ENCODE data around the gene ASH1L.
"Not testable (repeated sequence)": the region's sequence is repeated elsewhere in the genome, so short reads cannot be mapped to it uniquely, and the experiment has no call there.

ASH1L gene

DNA sequence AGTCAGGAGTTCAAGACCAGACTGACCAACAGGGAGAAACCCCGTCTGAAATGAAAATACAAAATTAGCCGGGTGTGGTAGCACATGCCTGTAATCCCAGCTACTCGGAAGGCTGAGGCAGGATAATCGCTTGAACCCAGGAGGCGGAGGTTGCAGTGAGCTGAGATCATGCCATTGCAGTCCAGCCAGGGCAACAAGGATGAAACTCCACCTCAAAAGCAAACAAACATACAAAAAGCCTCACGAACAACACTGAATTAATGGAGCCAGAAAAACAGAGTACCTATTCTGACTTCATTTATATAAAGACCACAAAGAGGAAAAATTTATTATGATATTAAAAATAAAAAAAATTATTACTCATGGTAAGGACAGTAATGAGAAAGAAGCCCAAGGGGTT is 75.7 kb downstream of the ASH1L start:
- H3K4me1 Mint-ChIP-seq (ENCODE audit: low read depth); H3K27ac Mint-ChIP-seq; H3K36me3 Mint-ChIP-seq; H3K4me3 Mint-ChIP-seq; H3K27me3 Mint-ChIP-seq; H3K9me3 Mint-ChIP-seq (ENCODE audit: low read depth): not testable (repeated sequence)

GRCh38 chr1:155485945-155486344 is 76.7 kb downstream of the ASH1L start:
- Mint-ChIP-seq H3K4me1 (ENCODE audit: low read depth) (peaks cover 8% of the 10 kb centered on the region), H3K4me3 (no peak overlapping the region), H3K27ac (peak overlapping the region; percentile 0), H3K9me3 (ENCODE audit: low read depth) (no peaks in the 10 kb centered on the region), H3K27me3 (no peaks in the 10 kb centered on the region), H3K36me3 (peaks cover 6% of the 10 kb centered on the region)

GRCh38 chr1:155485222-155485621 is 77.4 kb downstream of the ASH1L start:
- no peaks in the 10 kb centered on the region for H3K9me3 Mint-ChIP-seq (ENCODE audit: low read depth)
- H3K27me3 Mint-ChIP-seq = no peaks in the 10 kb centered on the region
- peaks cover 8% of the 10 kb centered on the region for H3K4me1 Mint-ChIP-seq (ENCODE audit: low read depth)
- H3K4me3 Mint-ChIP-seq = no peak overlapping the region
- H3K27ac Mint-ChIP-seq = no peak overlapping the region
- H3K36me3 Mint-ChIP-seq = peaks cover 10% of the 10 kb centered on the region

DNA sequence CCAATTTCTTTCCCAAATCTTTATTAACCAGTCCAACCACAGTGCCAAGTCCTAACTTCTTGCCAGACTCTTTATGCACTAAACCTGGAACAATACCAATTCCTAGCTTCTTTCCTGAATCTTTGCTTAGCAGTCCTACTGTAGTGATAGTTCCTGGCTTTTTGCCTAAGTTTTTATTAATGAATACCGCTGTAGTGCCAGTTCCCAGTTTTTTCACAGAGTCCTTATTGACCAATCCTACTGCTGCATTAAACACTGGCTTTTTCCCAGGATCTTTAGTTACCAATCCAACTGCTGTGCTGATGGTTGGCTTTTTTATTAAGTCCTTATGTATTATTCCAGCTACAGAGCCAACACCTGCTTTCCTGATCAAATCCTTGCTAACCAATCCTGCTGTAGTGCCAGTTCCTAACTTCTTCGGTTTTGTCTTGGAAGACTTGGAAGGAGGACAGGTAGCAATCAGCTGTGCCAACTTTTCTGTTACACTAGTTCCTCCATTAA is 80.8 kb downstream of the ASH1L start:
- Mint-ChIP-seq H3K4me1 (ENCODE audit: low read depth) (peaks cover 19% of the 10 kb centered on the region), H3K4me3 (no peak overlapping the region), H3K27ac (no peak overlapping the region), H3K36me3 (peaks cover 25% of the 10 kb centered on the region), H3K27me3 (no peaks in the 10 kb centered on the region), H3K9me3 (ENCODE audit: low read depth) (no peaks in the 10 kb centered on the region)

DNA sequence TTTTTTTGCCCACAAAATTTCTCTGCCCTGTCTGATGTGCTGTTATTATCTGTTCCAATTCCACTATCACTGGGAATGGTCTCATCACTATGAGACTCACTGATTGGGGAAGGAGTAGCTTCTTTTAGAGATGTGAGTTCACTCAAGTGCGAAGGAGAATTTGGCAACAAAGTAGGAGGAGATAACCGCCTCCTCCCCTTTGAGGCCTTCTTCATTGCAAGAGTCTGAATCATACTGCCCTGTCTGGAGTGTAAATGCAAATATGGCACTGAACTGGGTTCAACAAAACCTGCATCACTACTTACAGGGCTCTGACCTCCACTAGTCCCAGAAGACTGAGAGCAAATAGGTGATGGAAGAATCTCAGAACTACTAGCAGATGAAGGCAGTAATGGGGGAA is 83.4 kb downstream of the ASH1L start:
- no peak overlapping the region for H3K4me3 Mint-ChIP-seq
- no peaks in the 10 kb centered on the region for H3K9me3 Mint-ChIP-seq (ENCODE audit: low read depth)
- H3K27me3 Mint-ChIP-seq = no peaks in the 10 kb centered on the region
- peaks cover 28% of the 10 kb centered on the region for H3K36me3 Mint-ChIP-seq
- peaks cover 20% of the 10 kb centered on the region for H3K4me1 Mint-ChIP-seq (ENCODE audit: low read depth)
- no peak overlapping the region for H3K27ac Mint-ChIP-seq

- H3K27ac Mint-ChIP-seq = no peak overlapping the region
- no peaks in the 10 kb centered on the region for H3K9me3 Mint-ChIP-seq (ENCODE audit: low read depth)
- peaks cover 28% of the 10 kb centered on the region for H3K36me3 Mint-ChIP-seq
- H3K27me3 Mint-ChIP-seq = no peaks in the 10 kb centered on the region
- H3K4me1 Mint-ChIP-seq (ENCODE audit: low read depth) = peaks cover 20% of the 10 kb centered on the region
- no peak overlapping the region for H3K4me3 Mint-ChIP-seq
Measured at GRCh38 chr1:155478270-155478852, 84.2 kb downstream of the ASH1L start.

DNA sequence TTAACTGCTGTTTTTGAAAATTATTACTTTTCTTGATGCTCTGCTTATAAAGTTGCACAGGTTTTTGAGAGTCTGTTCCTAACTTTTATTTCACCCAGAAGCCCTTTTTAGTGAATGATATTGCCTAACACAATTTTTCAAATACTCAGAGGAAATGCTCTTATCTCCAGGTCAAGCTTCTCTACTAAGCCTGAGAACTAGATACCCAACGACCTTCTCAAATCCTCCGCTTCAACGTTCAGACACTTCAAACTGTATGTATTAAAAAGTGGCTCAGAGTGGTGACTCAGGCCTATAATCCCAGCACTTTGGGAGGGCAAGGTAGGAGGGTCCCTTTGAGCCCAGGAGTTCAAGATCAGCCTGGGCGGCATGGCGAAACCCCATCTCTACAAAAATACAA is 88.5 kb downstream of the ASH1L start:
- peaks cover 28% of the 10 kb centered on the region for H3K36me3 Mint-ChIP-seq
- H3K4me3 Mint-ChIP-seq = no peak overlapping the region
- peaks cover 11% of the 10 kb centered on the region for H3K9me3 Mint-ChIP-seq (ENCODE audit: low read depth)

DNA sequence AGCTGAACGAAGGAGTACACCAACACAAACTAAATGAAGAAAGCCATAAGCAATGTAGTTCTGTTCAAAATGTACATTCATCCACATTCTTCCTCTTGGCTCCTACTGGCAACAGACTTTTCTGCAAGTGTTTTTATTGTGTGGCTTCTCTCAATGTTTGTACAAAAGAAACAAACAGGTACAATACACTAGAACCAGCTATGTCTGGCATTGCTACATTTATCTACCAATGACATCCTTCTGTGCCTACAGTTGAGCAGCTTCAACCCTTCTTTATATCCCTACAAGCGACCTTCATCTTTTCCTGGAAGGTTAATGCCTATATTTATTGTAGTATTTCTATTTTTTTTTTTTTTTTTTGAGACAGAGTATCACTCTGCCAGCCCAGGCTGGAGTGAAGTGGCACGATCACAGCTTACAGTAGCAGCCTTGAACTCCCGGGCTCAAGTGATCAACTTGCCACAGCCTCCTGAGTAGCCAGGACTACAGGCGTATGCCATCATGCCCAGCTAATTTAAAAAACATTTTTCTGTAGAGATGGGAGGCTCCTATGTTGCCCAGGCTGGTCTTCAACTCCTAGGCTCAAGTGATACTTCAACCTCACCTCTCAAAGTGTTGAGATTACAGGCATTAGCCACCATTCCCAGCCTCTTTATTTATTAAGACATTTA is 89.3 kb downstream of the ASH1L start:
- Mint-ChIP-seq H3K27ac (no peak overlapping the region), H3K27me3 (no peaks in the 10 kb centered on the region), H3K36me3 (peaks cover 24% of the 10 kb centered on the region), H3K9me3 (ENCODE audit: low read depth) (peaks cover 11% of the 10 kb centered on the region), H3K4me1 (ENCODE audit: low read depth) (peaks cover 31% of the 10 kb centered on the region), H3K4me3 (no peak overlapping the region)

More for the DNA sequence above, 88.5 kb downstream of the ASH1L start:
- Mint-ChIP-seq H3K27me3 (no peaks in the 10 kb centered on the region), H3K27ac (no peak overlapping the region), H3K4me1 (ENCODE audit: low read depth) (peaks cover 30% of the 10 kb centered on the region)

DNA sequence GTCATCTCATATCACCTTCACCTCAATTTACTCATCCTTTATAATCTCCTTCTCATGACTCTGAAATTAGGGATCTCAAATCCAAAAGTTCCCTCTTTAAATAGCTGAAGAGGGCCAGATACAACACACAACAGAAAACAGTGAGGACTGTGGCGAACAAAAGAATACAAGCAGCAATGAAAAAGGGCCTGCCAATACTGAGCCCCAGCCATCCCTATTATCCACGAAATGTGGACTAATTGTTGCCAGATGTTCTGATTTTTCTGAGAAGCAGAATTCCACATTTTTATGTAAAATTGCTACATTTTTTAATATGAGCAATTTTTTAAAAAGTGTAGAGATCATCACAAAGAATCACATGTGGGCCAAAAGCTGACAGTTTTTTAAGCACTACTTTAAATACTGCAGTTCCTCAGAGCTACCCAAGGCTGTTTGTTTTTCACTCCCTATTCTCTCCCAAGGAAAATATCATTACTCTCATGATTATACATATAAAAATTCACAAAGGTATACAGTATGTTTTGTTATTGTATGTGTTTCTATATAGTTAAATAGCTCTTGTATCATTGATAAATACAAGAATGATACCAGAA is 90.0 kb downstream of the ASH1L start:
- Mint-ChIP-seq H3K36me3 (peaks cover 21% of the 10 kb centered on the region), H3K27me3 (no peaks in the 10 kb centered on the region), H3K9me3 (ENCODE audit: low read depth) (peaks cover 11% of the 10 kb centered on the region), H3K27ac (no peak overlapping the region), H3K4me1 (ENCODE audit: low read depth) (peaks cover 35% of the 10 kb centered on the region), H3K4me3 (no peak overlapping the region)

DNA sequence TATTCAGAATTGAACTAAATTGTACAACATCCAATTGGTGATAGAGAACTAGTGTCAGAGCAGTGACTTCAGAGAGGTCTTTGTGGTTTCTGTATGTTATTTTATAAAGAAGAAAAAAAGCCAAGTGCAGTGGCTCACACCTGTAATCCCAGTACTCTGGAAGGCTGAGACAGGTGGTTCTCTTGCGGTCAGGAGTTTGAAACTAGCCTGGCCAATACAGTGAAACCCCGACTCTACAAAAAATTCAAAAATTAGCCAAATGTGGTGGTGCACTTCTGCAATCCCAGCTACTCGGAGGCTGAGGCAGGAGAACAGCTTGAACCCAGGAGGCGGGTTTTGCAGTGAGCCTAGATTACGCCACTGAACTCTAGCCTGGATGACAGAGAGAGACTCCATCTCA is 90.7 kb downstream of the ASH1L start:
- peaks cover 11% of the 10 kb centered on the region for H3K9me3 Mint-ChIP-seq (ENCODE audit: low read depth)
- H3K27me3 Mint-ChIP-seq = no peaks in the 10 kb centered on the region
- H3K4me3 Mint-ChIP-seq = no peak overlapping the region
- peaks cover 21% of the 10 kb centered on the region for H3K36me3 Mint-ChIP-seq
- peaks cover 42% of the 10 kb centered on the region for H3K4me1 Mint-ChIP-seq (ENCODE audit: low read depth)
- H3K27ac Mint-ChIP-seq = no peak overlapping the region

DNA sequence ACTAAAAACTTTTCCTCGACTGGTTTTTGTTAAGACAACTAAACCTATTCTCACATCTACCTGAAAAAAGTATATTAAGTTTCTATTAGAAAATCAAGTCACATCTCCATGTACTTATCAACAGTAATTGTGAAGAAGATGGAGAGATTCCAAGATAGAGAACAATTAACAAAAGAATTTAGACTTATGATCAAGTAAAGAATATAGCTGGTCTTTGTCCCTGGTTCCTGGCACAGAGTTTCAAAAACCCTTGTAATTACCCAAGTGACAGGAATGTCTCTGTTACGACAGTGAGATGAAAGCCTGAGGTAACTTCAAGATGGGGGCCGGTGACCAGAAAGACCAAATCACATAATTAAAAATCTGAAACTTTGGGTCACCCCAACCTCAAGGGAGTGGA is 91.6 kb downstream of the ASH1L start:
- no peak overlapping the region for H3K27ac Mint-ChIP-seq
- H3K4me3 Mint-ChIP-seq = no peak overlapping the region
- peaks cover 51% of the 10 kb centered on the region for H3K4me1 Mint-ChIP-seq (ENCODE audit: low read depth)
- peaks cover 21% of the 10 kb centered on the region for H3K36me3 Mint-ChIP-seq
- H3K27me3 Mint-ChIP-seq = no peaks in the 10 kb centered on the region
- peaks cover 11% of the 10 kb centered on the region for H3K9me3 Mint-ChIP-seq (ENCODE audit: low read depth)

DNA sequence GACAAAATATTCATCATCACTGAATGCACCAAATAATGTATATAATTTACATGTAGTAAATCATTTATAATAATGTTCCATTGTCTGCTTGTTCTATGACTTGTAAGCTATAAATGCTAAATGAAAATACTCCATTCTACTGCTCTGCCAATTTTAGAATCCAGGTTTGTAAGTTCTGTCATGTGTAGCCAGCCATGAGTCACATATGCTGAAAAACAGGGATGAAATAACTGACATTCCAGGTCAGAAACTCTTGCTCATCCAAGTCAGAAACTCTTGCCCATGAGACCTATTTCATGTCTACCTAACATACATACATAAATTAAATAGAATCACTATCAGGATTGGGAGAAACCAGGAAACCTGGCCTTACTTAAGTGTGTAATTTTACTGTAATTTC is 95.6 kb downstream of the ASH1L start:
- H3K4me1 Mint-ChIP-seq (ENCODE audit: low read depth) = peaks cover 66% of the 10 kb centered on the region
- H3K36me3 Mint-ChIP-seq = peaks cover 18% of the 10 kb centered on the region
- peaks cover 7% of the 10 kb centered on the region for H3K9me3 Mint-ChIP-seq (ENCODE audit: low read depth)
- peak overlapping the region; percentile 74 for H3K27ac Mint-ChIP-seq
- no peak overlapping the region for H3K4me3 Mint-ChIP-seq
- H3K27me3 Mint-ChIP-seq = no peaks in the 10 kb centered on the region

DNA sequence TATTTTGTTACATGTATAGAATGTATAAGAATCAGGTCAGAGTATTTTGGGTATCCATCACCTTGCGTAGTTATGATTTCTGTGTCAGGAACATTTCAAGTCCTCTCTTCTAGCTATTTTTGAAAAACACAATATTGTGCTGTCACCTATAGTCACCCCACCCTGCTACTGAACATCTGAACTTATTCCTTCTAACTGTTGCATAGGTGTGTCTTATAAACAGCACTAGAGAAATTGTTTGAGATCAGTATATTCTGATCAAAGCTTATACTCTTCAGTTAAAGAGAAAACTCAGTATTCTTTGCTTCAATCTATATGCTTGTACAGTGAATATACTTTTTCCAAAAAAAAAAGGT is 96.0 kb downstream of the ASH1L start:
- Mint-ChIP-seq H3K27ac (peak overlapping the region; percentile 84), H3K27me3 (no peaks in the 10 kb centered on the region), H3K4me1 (ENCODE audit: low read depth) (peaks cover 65% of the 10 kb centered on the region), H3K9me3 (ENCODE audit: low read depth) (peaks cover 4% of the 10 kb centered on the region), H3K4me3 (peak overlapping the region; percentile 59), H3K36me3 (peaks cover 16% of the 10 kb centered on the region)

GRCh38 chr1:155463865-155464650 is 98.5 kb downstream of the ASH1L start:
- peak overlapping the region; percentile 67 for H3K27ac Mint-ChIP-seq
- no peaks in the 10 kb centered on the region for H3K27me3 Mint-ChIP-seq
- no peaks in the 10 kb centered on the region for H3K9me3 Mint-ChIP-seq (ENCODE audit: low read depth)
- H3K4me3 Mint-ChIP-seq = no peak overlapping the region
- H3K36me3 Mint-ChIP-seq = peaks cover 16% of the 10 kb centered on the region
- peaks cover 54% of the 10 kb centered on the region for H3K4me1 Mint-ChIP-seq (ENCODE audit: low read depth)

DNA sequence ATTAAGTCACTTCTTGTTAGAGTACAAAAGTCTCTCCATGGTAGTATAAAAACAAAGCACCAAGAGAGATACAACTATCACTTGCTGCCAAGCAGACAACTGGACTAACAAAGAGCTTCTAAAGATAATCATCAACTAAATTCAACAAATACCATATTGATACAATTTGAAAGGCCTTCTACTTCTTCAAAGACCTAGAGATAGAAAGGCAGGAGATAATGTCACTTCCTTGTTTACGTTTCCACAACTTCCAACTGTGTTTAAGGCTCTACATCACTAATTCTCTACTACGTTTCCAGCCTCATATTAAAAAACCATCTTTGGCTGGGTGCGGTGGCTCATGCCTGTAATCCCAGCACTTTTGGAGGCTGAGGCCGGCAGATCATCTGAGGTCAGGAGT is 104.5 kb downstream of the ASH1L start:
- H3K4me3 Mint-ChIP-seq = no peak overlapping the region

More for the DNA sequence above, 104.5 kb downstream of the ASH1L start:
- Mint-ChIP-seq H3K36me3 (peaks cover 29% of the 10 kb centered on the region), H3K27ac (no peak overlapping the region), H3K4me1 (ENCODE audit: low read depth) (peaks cover 15% of the 10 kb centered on the region), H3K9me3 (ENCODE audit: low read depth) (no peaks in the 10 kb centered on the region), H3K27me3 (no peaks in the 10 kb centered on the region)

Data from activated naive CD8-positive, alpha-beta T cell (primary cell).